ENCODE results near the gene RALGPS2. TPM values are rescaled to one million over a fixed set of nuclear protein-coding genes. Genes with fewer than 3 reads are reported as not detected.

Gene RALGPS2
- total RNA-seq, 1 donor from 2014 or later: 33.9 TPM

GRCh38 chr1:178862864-178863263 is 137.8 kb downstream of the RALGPS2 start:
- no peak for TF ChIP-seq CTCF (conservative IDR thresholded peaks at IDR 0.05)
- DNase-seq (ENCODE audit: low read depth, low spot score): no peak
- Mint-ChIP-seq H3K4me3 (no peak overlapping the region), H3K27ac (ENCODE audit: unreplicated experiment) (no peak overlapping the region), H3K4me1 (no peaks in the 10 kb centered on the region), H3K9me3 (no peaks in the 10 kb centered on the region), H3K36me3 (ENCODE audit: low read depth) (peaks cover 3% of the 10 kb centered on the region), H3K27me3 (ENCODE audit: low read depth) (no peaks in the 10 kb centered on the region)

- DNase-seq (ENCODE audit: low read depth, low spot score): no peak
- H3K36me3 Mint-ChIP-seq (ENCODE audit: low read depth): peaks cover 3% of the 10 kb centered on the region
- no peak overlapping the region for H3K27ac Mint-ChIP-seq (ENCODE audit: unreplicated experiment)
- no peaks in the 10 kb centered on the region for H3K4me1 Mint-ChIP-seq
- H3K4me3 Mint-ChIP-seq: no peak overlapping the region
- H3K9me3 Mint-ChIP-seq: no peaks in the 10 kb centered on the region
- no peak for TF ChIP-seq CTCF (conservative IDR thresholded peaks at IDR 0.05)
- H3K27me3 Mint-ChIP-seq (ENCODE audit: low read depth): no peaks in the 10 kb centered on the region
These were observed 139.3 kb downstream of the RALGPS2 start for GRCh38 chr1:178864326-178864725.

GRCh38 chr1:178867670-178868069 is 142.6 kb downstream of the RALGPS2 start:
- no peaks in the 10 kb centered on the region for H3K9me3 Mint-ChIP-seq
- no peak overlapping the region for H3K27ac Mint-ChIP-seq (ENCODE audit: unreplicated experiment)
- no peak for DNase-seq (ENCODE audit: low read depth, low spot score)
- no peak overlapping the region for H3K4me3 Mint-ChIP-seq
- peaks cover 2% of the 10 kb centered on the region for H3K27me3 Mint-ChIP-seq (ENCODE audit: low read depth)
- TF ChIP-seq CTCF (conservative IDR thresholded peaks at IDR 0.05): no peak
- peaks cover 13% of the 10 kb centered on the region for H3K4me1 Mint-ChIP-seq
- H3K36me3 Mint-ChIP-seq (ENCODE audit: low read depth): no peaks in the 10 kb centered on the region

GRCh38 chr1:178868706-178869105 is 143.7 kb downstream of the RALGPS2 start:
- H3K4me3 Mint-ChIP-seq: no peak overlapping the region
- DNase-seq (ENCODE audit: low read depth, low spot score): no peak
- TF ChIP-seq CTCF (conservative IDR thresholded peaks at IDR 0.05): no peak

GRCh38 chr1:178869119-178869697 is 144.2 kb downstream of the RALGPS2 start:
- Mint-ChIP-seq H3K27ac (ENCODE audit: unreplicated experiment) (no peak overlapping the region), H3K27me3 (ENCODE audit: low read depth) (peaks cover 9% of the 10 kb centered on the region), H3K36me3 (ENCODE audit: low read depth) (no peaks in the 10 kb centered on the region), H3K4me3 (peak overlapping the region; percentile 8), H3K4me1 (peaks cover 13% of the 10 kb centered on the region), H3K9me3 (no peaks in the 10 kb centered on the region)
- no peak for DNase-seq (ENCODE audit: low read depth, low spot score)
- no peak for TF ChIP-seq CTCF (conservative IDR thresholded peaks at IDR 0.05)

More at GRCh38 chr1:178868706-178869105, 143.7 kb downstream of the RALGPS2 start:
- H3K4me1 Mint-ChIP-seq: peaks cover 13% of the 10 kb centered on the region
- H3K27ac Mint-ChIP-seq (ENCODE audit: unreplicated experiment): no peak overlapping the region
- H3K27me3 Mint-ChIP-seq (ENCODE audit: low read depth): peaks cover 6% of the 10 kb centered on the region
- no peaks in the 10 kb centered on the region for H3K36me3 Mint-ChIP-seq (ENCODE audit: low read depth)
- no peaks in the 10 kb centered on the region for H3K9me3 Mint-ChIP-seq

Data from neural crest cell (in vitro differentiated cells).